Mesothelial cell of epicardium (in vitro differentiated cells): Measurements from ENCODE around the gene DGCR2. TPM values are rescaled to one million over a fixed set of nuclear protein-coding genes. Genes with fewer than 3 reads are reported as not detected.
"Not testable (repeated sequence)": the region's sequence is repeated elsewhere in the genome, so short reads cannot be mapped to it uniquely, and the experiment has no call there.

Source experiments
- DNase-seq, 2 experiments: peaks; one replicate each; pipeline ENCODE4 v3.0.0; 2021; ENCODE audit warnings: low spot score in 2 of 2; ENCODE audit not compliant: unreplicated experiment in 2 of 2
- H3K27ac Mint-ChIP-seq: 2 replicates; pipeline ENCODE4 v1.8.0; 2021; ENCODE audit warnings: mixed read lengths
- H3K27me3 Mint-ChIP-seq: 2 replicates; pipeline ENCODE4 v1.8.0; 2021; ENCODE audit warnings: low read depth, mixed read lengths
- H3K36me3 Mint-ChIP-seq: 2 replicates; pipeline ENCODE4 v1.8.0; 2021; ENCODE audit warnings: mixed read lengths
- H3K4me1 Mint-ChIP-seq: 2 replicates; pipeline ENCODE4 v1.8.0; 2021; ENCODE audit warnings: mixed read lengths
- H3K4me3 Mint-ChIP-seq: 2 replicates; pipeline ENCODE4 v1.8.0; 2021; ENCODE audit warnings: mild to moderate bottlenecking, moderate library complexity, mixed read lengths
- H3K9me3 Mint-ChIP-seq: 2 replicates; pipeline ENCODE4 v1.8.0; 2021; ENCODE audit warnings: mixed read lengths
- total RNA-seq: library from RNA; stranded (reverse); gene quantifications from 3 replicates; pipeline ENCODE4 v1.2.1, GENCODE V29; 2021
- TF ChIP-seq, protein P1 (sequence below): fragments of 200-600 bp; sonication (generic); IDR thresholded peaks from one replicate; pipeline ENCODE4 v1.5.0; 2021; ENCODE audit warnings: antibody characterized with exemption; ENCODE audit not compliant: unreplicated experiment

DGCR2 gene
- total RNA-seq, 1 donor from 2014 or later: 78.3 TPM

DNA sequence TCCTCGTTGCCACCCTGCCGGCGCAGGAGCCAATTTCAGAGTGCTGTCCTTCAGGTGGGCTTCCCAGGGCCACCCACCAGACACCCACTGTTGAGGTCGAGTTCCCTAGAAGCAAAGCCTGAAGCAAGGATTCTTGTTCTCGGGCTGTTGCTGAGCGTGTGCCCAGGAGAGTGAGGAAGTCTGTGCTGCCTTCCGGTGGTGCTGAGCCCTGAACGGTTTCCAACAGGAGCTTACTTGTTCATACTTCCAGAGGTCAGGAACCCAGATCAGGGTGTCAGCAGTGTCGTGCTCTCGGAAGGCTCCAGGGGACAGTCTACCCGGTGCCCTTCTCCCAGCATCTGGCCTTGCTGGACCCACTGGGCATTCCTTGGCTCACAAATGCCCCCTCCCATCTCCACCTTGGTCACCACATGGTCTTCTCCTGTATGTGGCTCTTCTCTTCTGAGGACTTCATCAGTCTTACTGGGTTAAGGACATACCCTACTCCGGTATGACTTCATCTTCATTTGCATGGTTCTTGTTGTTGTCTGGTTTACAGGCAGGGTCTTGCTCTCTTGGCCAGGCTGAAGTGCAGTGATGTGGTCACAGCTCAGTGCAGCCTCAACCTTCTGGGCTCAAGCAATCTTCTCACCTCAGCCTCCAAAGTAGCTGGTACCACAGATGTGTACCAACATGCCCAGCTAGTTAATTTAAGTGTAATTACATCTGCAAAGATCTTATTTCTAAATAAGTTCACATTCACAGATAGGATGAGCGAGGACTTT, 45.1 kb upstream of the DGCR2 start:
- TF ChIP-seq, protein P1, sequence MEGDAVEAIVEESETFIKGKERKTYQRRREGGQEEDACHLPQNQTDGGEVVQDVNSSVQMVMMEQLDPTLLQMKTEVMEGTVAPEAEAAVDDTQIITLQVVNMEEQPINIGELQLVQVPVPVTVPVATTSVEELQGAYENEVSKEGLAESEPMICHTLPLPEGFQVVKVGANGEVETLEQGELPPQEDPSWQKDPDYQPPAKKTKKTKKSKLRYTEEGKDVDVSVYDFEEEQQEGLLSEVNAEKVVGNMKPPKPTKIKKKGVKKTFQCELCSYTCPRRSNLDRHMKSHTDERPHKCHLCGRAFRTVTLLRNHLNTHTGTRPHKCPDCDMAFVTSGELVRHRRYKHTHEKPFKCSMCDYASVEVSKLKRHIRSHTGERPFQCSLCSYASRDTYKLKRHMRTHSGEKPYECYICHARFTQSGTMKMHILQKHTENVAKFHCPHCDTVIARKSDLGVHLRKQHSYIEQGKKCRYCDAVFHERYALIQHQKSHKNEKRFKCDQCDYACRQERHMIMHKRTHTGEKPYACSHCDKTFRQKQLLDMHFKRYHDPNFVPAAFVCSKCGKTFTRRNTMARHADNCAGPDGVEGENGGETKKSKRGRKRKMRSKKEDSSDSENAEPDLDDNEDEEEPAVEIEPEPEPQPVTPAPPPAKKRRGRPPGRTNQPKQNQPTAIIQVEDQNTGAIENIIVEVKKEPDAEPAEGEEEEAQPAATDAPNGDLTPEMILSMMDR: no peak
- Mint-ChIP-seq H3K36me3 (no peaks in the 10 kb centered on the region), H3K4me3 (no peak overlapping the region), H3K9me3 (no peaks in the 10 kb centered on the region), H3K27ac (no peak overlapping the region), H3K27me3 (peaks cover 67% of the 10 kb centered on the region), H3K4me1 (peaks cover 17% of the 10 kb centered on the region)
- no peak for DNase-seq

DNA sequence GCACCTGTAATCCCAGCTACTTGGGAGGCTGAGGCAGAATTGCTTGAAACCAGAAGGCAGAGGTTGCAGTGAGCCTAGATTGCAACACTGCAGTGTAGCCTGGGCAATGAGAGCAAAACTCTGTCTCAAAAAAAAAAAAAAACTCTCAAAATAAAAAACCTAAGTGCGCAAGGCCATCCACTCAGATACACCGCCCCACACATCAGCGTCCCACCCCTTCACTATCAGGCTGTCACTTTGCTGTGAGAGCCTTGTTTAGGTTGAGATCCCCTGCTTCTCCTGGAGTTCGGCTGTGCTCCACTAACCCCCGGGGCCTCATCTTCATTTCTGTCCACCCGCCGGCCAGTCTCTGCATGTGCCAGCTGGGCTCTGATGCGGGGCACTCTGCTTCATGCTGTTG, 44.2 kb upstream of the DGCR2 start:
- Mint-ChIP-seq H3K27ac (no peak overlapping the region), H3K9me3 (no peaks in the 10 kb centered on the region), H3K4me1 (peaks cover 13% of the 10 kb centered on the region), H3K4me3 (no peak overlapping the region), H3K27me3 (peaks cover 73% of the 10 kb centered on the region), H3K36me3 (no peaks in the 10 kb centered on the region)
- TF ChIP-seq, protein P1: no peak
- no peak for DNase-seq

GRCh38 chr22:19164425-19164824, 42.2 kb upstream of the DGCR2 start:
- Mint-ChIP-seq H3K9me3 (no peaks in the 10 kb centered on the region), H3K4me1 (peaks cover 2% of the 10 kb centered on the region), H3K27ac (no peak overlapping the region), H3K36me3 (no peaks in the 10 kb centered on the region), H3K4me3 (no peak overlapping the region), H3K27me3 (peaks cover 71% of the 10 kb centered on the region)
- TF ChIP-seq, protein P1: no peak
- no peak for DNase-seq

- H3K9me3 Mint-ChIP-seq, H3K36me3 Mint-ChIP-seq, H3K27ac Mint-ChIP-seq, H3K4me1 Mint-ChIP-seq, H3K4me3 Mint-ChIP-seq, DNase-seq: not testable (repeated sequence)
- H3K27me3 Mint-ChIP-seq: peaks cover 66% of the 10 kb centered on the region
Measured at GRCh38 chr22:19158649-19159048, 36.4 kb upstream of the DGCR2 start.

- H3K36me3 Mint-ChIP-seq, H3K4me3 Mint-ChIP-seq, H3K27ac Mint-ChIP-seq, H3K9me3 Mint-ChIP-seq, DNase-seq, H3K4me1 Mint-ChIP-seq: not testable (repeated sequence)
- peaks cover 73% of the 10 kb centered on the region for H3K27me3 Mint-ChIP-seq
Measured at GRCh38 chr22:19156109-19156508, 33.9 kb upstream of the DGCR2 start.

GRCh38 chr22:19152942-19153883, 31.0 kb upstream of the DGCR2 start:
- Mint-ChIP-seq H3K36me3 (no peaks in the 10 kb centered on the region), H3K27me3 (peaks cover 68% of the 10 kb centered on the region), H3K4me1 (peaks cover 3% of the 10 kb centered on the region), H3K4me3 (no peak overlapping the region), H3K9me3 (peaks cover 4% of the 10 kb centered on the region), H3K27ac (no peak overlapping the region)
- TF ChIP-seq, protein P1: no peak
- DNase-seq: no peak
